Panc1 (cell line): ENCODE data around the gene NEK6. TPM values are rescaled to one million over a fixed set of nuclear protein-coding genes. Genes with fewer than 3 reads are reported as not detected.

Experiments used
- ATAC-seq: fragments of 200-7000 bp; cut with Tn5 transposase; 2 replicates; pipeline ENCODE4 v1.9.1; 2020; ENCODE audit warnings: mild to moderate bottlenecking, moderate library complexity
- BruUV-seq: library from RNA; stranded (reverse); fragments of 400-500 nt; replicated peaks from 2 replicates; lab custom pipeline; 2021; lab: Mats Ljungman, UMichigan
- CTCF ChIA-PET: fragments of 300-600 bp; sonication (Branson Sonifier 250); formaldehyde crosslinking; loops from one replicate; lab custom pipeline; 2022; ENCODE audit warnings: antibody characterized with exemption; lab: Charles Lee
- POLR2A ChIA-PET: fragments of 300-600 bp; sonication (Branson Sonifier 250); formaldehyde crosslinking; loops from one replicate; lab custom pipeline; 2022; ENCODE audit warnings: antibody characterized with exemption; lab: Charles Lee
- DNase-seq: peaks from one replicate; pipeline ENCODE4 v3.0.0-alpha.2; 2010; ENCODE audit warnings: low read depth, low spot score
- H3K27ac ChIP-seq: 2 replicates; pipeline ENCODE4 v1.5.1; 2011; ENCODE audit warnings: mild to moderate bottlenecking, low read length, inconsistent platforms
- H3K27me3 ChIP-seq: fragments of 200-500 bp; sonication (Bioruptor generic); 2 replicates; pipeline ENCODE4 v1.6.0; 2014; ENCODE audit warnings: low read length, inconsistent platforms; ENCODE audit not compliant: control insufficient read depth, insufficient read depth
- H3K36me3 ChIP-seq: fragments of 200-500 bp; sonication (Bioruptor generic); 2 replicates; pipeline ENCODE4 v1.5.1; 2014; ENCODE audit warnings: inconsistent platforms, mild to moderate bottlenecking, low read length, moderate library complexity; ENCODE audit not compliant: control insufficient read depth, insufficient read depth
- H3K4me1 ChIP-seq: 2 replicates; pipeline ENCODE4 v1.5.1; 2011; ENCODE audit warnings: inconsistent platforms, mild to moderate bottlenecking, low read length, moderate library complexity; ENCODE audit not compliant: control insufficient read depth, insufficient read depth
- H3K4me3 ChIP-seq, 2 experiments: 2 replicates each; pipeline ENCODE4 v1.5.1; 2011 to 2012; ENCODE audit warnings: low read depth in 2 of 2, low read length in 2 of 2, mild to moderate bottlenecking in 2 of 2, inconsistent platforms in 1 of 2, moderate library complexity in 1 of 2
- H3K9me3 ChIP-seq: fragments of 200-500 bp; sonication (Bioruptor generic); 2 replicates; pipeline ENCODE4 v1.5.1; 2014; ENCODE audit warnings: low read depth, mild to moderate bottlenecking, inconsistent platforms, low read length, moderate library complexity; ENCODE audit not compliant: control insufficient read depth, insufficient read depth
- POLR2AphosphoS5 ChIP-seq: IDR thresholded peaks from 2 replicates; pipeline ENCODE4 v1.6.1; 2012; ENCODE audit warnings: mild to moderate bottlenecking, low read depth, low read length, moderate library complexity
- SIN3A ChIP-seq: IDR thresholded peaks from 2 replicates; pipeline ENCODE4 v1.6.1; 2012; ENCODE audit warnings: low read depth, mild to moderate bottlenecking, low read length, moderate library complexity, borderline replicate concordance; ENCODE audit not compliant: insufficient read depth
- TCF7L2 ChIP-seq: IDR thresholded peaks from 2 replicates; pipeline ENCODE4 v1.6.1; 2011; ENCODE audit warnings: mild to moderate bottlenecking, low read depth, low read length, inconsistent platforms
- in situ Hi-C: cut with HindIII; loops from 2 replicates; pipeline ENCODE4 v1.10.0; 2016; ENCODE audit warnings: low sequenced_read_pairs, low pct_unique_long_range_greater_than_20kb
- intact Hi-C: fragments of 100-400 bp; cut with micrococcal nuclease; formaldehyde crosslinking; loops from one replicate; pipeline ENCODE4 v1.10.0; 2022; ENCODE audit not compliant: unreplicated experiment
- total RNA-seq: library from RNA; stranded (reverse); gene quantifications from one replicate; pipeline ENCODE4 v1.2.1, GENCODE V29; 2021; ENCODE audit not compliant: unreplicated experiment
- TF ChIP-seq, protein P1 (sequence below): fragments of 450-650 bp; IDR thresholded peaks from 2 replicates; pipeline ENCODE4 v1.5.1; 2017; ENCODE audit warnings: mild to moderate bottlenecking
- TF ChIP-seq, protein P2 (sequence below), 2 experiments: IDR thresholded peaks; 2 replicates each; pipeline ENCODE4 v1.6.1; 2011 to 2012; ENCODE audit warnings: low read depth in 2 of 2, control low read depth in 1 of 2, low read length in 1 of 2, mild to moderate bottlenecking in 1 of 2, moderate library complexity in 1 of 2; ENCODE audit not compliant: insufficient read depth in 1 of 2

NEK6 gene
- total RNA-seq, 1 experiment from 2014 or later, result 56.3 TPM

DNA sequence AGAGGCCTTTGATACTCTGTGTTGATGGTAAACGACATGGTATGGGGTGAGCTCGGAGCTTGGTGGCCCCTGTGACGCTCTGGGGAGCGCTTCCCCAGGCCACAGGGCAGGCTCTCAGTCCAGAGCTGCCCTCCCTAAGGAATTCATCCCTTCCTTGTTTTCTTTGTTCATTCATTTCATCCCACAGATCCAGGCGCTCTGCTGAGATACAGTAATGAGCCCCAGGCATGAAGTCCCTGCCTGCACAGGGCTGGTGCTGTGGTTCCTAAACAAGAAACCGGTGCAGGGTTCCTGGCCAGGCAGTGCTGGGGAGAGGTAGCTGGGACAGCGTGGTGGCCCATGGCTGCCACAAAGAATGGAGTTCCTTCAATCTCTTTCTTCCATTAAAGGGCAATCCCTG, 14.4 kb downstream of the NEK6 start:
- Histone ChIP-seq H3K9me3 (no peaks in the 10 kb centered on the region), H3K36me3 (no peaks in the 10 kb centered on the region), H3K27ac (peak overlapping the region; percentile 59), H3K4me1 (peaks cover 59% of the 10 kb centered on the region), H3K4me3 (no peak overlapping the region), H3K27me3 (no peaks in the 10 kb centered on the region)
- no peak for DNase-seq
- ChIA-PET CTCF (no interaction called here), POLR2A (no interaction called here)
- BruUV-seq, result no TSS peak
- in situ Hi-C loops, result no loop called here
- TF ChIP-seq POLR2AphosphoS5, result no peak
- TF ChIP-seq, protein P1, sequence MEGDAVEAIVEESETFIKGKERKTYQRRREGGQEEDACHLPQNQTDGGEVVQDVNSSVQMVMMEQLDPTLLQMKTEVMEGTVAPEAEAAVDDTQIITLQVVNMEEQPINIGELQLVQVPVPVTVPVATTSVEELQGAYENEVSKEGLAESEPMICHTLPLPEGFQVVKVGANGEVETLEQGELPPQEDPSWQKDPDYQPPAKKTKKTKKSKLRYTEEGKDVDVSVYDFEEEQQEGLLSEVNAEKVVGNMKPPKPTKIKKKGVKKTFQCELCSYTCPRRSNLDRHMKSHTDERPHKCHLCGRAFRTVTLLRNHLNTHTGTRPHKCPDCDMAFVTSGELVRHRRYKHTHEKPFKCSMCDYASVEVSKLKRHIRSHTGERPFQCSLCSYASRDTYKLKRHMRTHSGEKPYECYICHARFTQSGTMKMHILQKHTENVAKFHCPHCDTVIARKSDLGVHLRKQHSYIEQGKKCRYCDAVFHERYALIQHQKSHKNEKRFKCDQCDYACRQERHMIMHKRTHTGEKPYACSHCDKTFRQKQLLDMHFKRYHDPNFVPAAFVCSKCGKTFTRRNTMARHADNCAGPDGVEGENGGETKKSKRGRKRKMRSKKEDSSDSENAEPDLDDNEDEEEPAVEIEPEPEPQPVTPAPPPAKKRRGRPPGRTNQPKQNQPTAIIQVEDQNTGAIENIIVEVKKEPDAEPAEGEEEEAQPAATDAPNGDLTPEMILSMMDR, result no peak
- TF ChIP-seq, protein P2, sequence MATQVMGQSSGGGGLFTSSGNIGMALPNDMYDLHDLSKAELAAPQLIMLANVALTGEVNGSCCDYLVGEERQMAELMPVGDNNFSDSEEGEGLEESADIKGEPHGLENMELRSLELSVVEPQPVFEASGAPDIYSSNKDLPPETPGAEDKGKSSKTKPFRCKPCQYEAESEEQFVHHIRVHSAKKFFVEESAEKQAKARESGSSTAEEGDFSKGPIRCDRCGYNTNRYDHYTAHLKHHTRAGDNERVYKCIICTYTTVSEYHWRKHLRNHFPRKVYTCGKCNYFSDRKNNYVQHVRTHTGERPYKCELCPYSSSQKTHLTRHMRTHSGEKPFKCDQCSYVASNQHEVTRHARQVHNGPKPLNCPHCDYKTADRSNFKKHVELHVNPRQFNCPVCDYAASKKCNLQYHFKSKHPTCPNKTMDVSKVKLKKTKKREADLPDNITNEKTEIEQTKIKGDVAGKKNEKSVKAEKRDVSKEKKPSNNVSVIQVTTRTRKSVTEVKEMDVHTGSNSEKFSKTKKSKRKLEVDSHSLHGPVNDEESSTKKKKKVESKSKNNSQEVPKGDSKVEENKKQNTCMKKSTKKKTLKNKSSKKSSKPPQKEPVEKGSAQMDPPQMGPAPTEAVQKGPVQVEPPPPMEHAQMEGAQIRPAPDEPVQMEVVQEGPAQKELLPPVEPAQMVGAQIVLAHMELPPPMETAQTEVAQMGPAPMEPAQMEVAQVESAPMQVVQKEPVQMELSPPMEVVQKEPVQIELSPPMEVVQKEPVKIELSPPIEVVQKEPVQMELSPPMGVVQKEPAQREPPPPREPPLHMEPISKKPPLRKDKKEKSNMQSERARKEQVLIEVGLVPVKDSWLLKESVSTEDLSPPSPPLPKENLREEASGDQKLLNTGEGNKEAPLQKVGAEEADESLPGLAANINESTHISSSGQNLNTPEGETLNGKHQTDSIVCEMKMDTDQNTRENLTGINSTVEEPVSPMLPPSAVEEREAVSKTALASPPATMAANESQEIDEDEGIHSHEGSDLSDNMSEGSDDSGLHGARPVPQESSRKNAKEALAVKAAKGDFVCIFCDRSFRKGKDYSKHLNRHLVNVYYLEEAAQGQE (IDR thresholded peaks at IDR 0.05; ENCODE audit: insufficient read depth in 1 of 2, low read depth in 2 of 2, low read length in 1 of 2), result no peak
- TF ChIP-seq SIN3A, result no peak
- no peak for TF ChIP-seq TCF7L2
- no peak for ATAC-seq
- intact Hi-C loops, result no loop called here

DNA sequence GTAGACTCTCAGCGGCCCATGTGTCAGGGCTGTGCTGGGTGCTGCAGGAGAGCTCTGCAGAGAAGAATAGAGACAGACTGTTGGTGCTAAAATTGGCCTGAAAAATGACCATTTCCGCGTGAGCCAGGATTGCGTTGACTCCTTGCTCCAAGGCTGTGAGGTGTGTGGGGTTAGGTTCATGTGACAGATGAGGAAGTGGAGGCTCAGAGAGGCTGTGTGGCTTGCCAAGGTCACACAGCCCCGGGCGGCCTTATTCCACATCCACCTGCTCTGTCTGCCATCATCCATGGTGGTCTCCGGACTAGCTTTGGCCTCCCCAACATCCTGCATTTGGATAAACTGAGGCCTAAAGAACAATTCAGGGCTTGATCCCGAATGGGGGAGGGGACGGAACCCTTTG, 15.2 kb downstream of the NEK6 start:
- no peaks in the 10 kb centered on the region for H3K36me3 ChIP-seq

More for the DNA sequence above, 15.2 kb downstream of the NEK6 start:
- no TSS peak for BruUV-seq
- Histone ChIP-seq H3K9me3 (no peaks in the 10 kb centered on the region), H3K27me3 (no peaks in the 10 kb centered on the region), H3K4me3 (no peak overlapping the region), H3K27ac (peak overlapping the region; percentile 51), H3K4me1 (peaks cover 54% of the 10 kb centered on the region)
- TF ChIP-seq SIN3A (no peak), TCF7L2 (no peak), POLR2AphosphoS5 (no peak)
- TF ChIP-seq, protein P1, result no peak
- TF ChIP-seq, protein P2 (IDR thresholded peaks at IDR 0.05; ENCODE audit: insufficient read depth in 1 of 2, low read depth in 2 of 2, low read length in 1 of 2), result no peak
- in situ Hi-C loops (no loop called here), intact Hi-C loops (no loop called here)
- DNase-seq (no peak), ATAC-seq (no peak)
- ChIA-PET POLR2A (no interaction called here), CTCF (no interaction called here)
